ENCODE results near the gene WDR47.
"Not testable (repeated sequence)": the region's sequence is repeated elsewhere in the genome, so short reads cannot be mapped to it uniquely, and the experiment has no call there.

Gene WDR47

DNA sequence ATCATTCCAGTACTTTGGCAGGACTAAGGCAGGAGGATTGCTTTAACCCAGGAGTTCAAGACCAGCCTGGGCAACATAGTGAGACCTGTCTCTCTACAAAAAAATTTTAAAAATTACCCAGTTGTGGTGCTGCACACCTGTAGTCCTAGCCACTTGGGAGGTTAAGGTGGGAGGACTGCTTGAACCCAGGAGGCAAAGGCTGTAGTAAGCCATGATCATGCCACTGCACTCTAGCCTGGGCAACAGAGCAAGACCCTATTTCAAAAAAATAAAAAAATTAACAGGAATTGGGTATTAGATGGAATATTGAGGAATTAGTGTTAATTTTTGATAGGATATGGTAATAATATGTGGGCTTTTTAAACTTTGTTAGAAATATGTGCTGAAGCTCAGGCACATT lies 17.1 kb upstream of the WDR47 start:
- no peak for FAIRE-seq
- TF ChIP-seq SPI1 (IDR thresholded peaks at IDR 0.05; ENCODE audit: low read depth, low read length) (no peak), TAF1 (IDR thresholded peaks at IDR 0.05; ENCODE audit: low read depth, low read length) (no peak), POLR2A (IDR thresholded peaks at IDR 0.05; ENCODE audit: low read depth, low read length) (no peak), POU2F2 (IDR thresholded peaks at IDR 0.05; ENCODE audit: low read depth, low read length) (no peak), PAX5 (IDR thresholded peaks at IDR 0.05; ENCODE audit: insufficient read depth, low read length, severe bottlenecking) (no peak), POLR2AphosphoS5 (IDR thresholded peaks at IDR 0.05; ENCODE audit: low read depth, low read length) (no peak)

DNA sequence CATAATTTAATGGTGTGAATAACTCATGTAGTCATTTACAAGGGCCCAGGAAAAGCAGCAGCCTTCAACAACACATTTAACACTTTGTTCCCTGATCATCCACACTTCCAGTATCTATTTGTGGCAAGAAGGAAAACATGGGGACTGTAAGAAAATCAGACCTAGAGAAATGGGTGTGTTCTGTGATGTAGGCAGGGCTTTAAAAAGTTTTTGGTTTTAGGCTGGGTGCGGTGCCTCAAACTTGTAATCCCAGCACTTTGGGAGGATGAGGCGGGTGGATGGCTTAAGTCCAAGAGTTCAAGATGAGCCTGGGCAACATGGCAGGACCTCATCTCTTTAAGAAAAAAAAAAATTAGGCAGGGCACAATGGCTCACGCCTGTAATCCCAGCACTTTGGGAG lies 14.2 kb upstream of the WDR47 start:
- FAIRE-seq (no peak), DNase-seq (ENCODE audit: insufficient read length, low spot score) (no peak)
- TF ChIP-seq PAX5 (IDR thresholded peaks at IDR 0.05; ENCODE audit: insufficient read depth, low read length, severe bottlenecking) (no peak), SPI1 (IDR thresholded peaks at IDR 0.05; ENCODE audit: low read depth, low read length) (no peak), POU2F2 (IDR thresholded peaks at IDR 0.05; ENCODE audit: low read depth, low read length) (no peak), POLR2AphosphoS5 (IDR thresholded peaks at IDR 0.05; ENCODE audit: low read depth, low read length) (no peak), POLR2A (IDR thresholded peaks at IDR 0.05; ENCODE audit: low read depth, low read length) (no peak), TAF1 (IDR thresholded peaks at IDR 0.05; ENCODE audit: low read depth, low read length) (no peak)

More for the DNA sequence above, 17.1 kb upstream of the WDR47 start:
- DNase-seq (ENCODE audit: insufficient read length, low spot score) = no peak

DNA sequence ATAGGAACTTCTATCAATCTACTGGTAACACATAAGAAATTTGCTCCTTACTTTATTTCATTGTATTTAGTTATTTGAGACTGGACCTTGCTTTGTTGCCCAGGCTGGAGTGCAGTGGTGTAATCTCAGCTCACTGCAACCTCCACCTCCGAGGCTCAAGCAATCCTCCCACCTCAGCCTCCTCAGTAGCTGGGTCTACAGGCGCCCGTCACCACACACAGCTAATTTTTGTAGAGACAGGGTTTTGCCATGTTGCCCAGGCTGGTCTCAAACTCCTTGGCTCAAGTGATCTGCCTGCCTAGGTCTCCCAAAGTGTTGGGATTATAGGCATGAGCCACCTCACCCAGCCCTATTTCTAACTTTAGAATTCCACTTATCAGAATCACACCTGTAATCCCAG lies 10.2 kb upstream of the WDR47 start:
- DNase-seq (ENCODE audit: insufficient read length, low spot score); FAIRE-seq: not testable (repeated sequence)

DNA sequence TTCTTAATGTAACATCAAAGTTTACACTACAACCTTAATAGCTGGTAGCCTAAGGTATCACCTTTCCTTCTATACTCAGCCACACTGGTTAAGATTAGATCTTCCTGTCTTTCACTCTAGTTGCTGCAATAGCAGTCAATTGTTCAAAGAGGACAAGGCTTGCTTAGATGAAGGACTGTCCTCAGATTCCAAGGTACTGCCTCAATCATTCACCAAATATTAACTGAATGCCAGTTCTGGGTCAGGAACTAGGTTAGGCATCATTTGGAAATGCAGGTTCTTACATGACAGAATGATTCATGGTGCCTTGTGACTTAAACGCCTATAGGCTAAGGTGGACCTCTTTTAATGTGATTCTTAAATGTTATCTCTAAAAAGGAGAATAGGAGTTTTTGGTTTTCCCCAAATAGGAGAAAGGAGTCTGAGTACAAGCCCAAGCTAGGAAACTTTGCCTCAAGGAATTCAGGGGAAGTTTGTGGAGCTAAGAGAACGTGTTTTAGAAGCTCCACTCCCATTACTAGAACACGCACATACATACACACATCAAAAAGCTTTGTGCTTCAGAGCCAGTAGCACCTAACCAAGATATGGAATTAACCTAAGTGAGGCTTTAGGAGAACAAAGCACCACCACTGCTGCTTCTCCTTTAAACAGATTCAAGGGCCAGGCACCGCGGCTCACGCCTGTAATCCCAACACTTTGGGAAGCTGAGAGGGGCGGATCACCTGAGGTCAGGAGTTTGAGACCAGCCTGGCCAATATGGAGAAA lies 8.5 kb upstream of the WDR47 start:
- FAIRE-seq (no peak), DNase-seq (ENCODE audit: insufficient read length, low spot score) (no peak)
- no peak for TF ChIP-seq SPI1 (IDR thresholded peaks at IDR 0.05; ENCODE audit: low read depth, low read length)
- no peak for TF ChIP-seq POLR2AphosphoS5 (IDR thresholded peaks at IDR 0.05; ENCODE audit: low read depth, low read length)
- TF ChIP-seq PAX5 (IDR thresholded peaks at IDR 0.05; ENCODE audit: insufficient read depth, low read length, severe bottlenecking) = no peak
- TF ChIP-seq POU2F2 (IDR thresholded peaks at IDR 0.05; ENCODE audit: low read depth, low read length) = no peak
- TF ChIP-seq TAF1 (IDR thresholded peaks at IDR 0.05; ENCODE audit: low read depth, low read length) = no peak
- TF ChIP-seq POLR2A (IDR thresholded peaks at IDR 0.05; ENCODE audit: low read depth, low read length) = no peak

DNA sequence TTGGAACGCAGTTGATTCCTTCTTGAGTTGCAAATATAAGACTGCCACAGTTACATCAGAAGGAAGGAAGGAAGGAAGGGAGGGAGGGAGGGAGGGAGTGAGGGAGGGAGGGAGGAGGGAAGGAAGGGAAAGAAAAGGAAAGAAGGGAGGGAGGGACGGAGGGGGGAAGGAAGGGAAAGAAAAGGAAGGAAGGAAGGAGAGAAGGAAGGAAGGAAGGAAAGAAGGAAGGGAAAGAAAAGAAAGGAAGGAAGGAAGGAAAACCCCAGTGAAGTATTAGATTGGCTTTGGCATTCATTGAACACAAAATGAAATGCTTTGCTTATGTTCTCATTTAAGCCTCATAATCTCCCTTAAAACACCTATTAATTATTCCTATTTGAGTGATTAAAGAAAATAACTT lies 6.4 kb upstream of the WDR47 start:
- TF ChIP-seq PAX5 (IDR thresholded peaks at IDR 0.05; ENCODE audit: insufficient read depth, low read length, severe bottlenecking) (no peak), POU2F2 (IDR thresholded peaks at IDR 0.05; ENCODE audit: low read depth, low read length) (no peak), TAF1 (IDR thresholded peaks at IDR 0.05; ENCODE audit: low read depth, low read length) (no peak), POLR2AphosphoS5 (IDR thresholded peaks at IDR 0.05; ENCODE audit: low read depth, low read length) (no peak), POLR2A (IDR thresholded peaks at IDR 0.05; ENCODE audit: low read depth, low read length) (no peak), SPI1 (IDR thresholded peaks at IDR 0.05; ENCODE audit: low read depth, low read length) (no peak)
- no peak for FAIRE-seq
- no peak for DNase-seq (ENCODE audit: insufficient read length, low spot score)

DNA sequence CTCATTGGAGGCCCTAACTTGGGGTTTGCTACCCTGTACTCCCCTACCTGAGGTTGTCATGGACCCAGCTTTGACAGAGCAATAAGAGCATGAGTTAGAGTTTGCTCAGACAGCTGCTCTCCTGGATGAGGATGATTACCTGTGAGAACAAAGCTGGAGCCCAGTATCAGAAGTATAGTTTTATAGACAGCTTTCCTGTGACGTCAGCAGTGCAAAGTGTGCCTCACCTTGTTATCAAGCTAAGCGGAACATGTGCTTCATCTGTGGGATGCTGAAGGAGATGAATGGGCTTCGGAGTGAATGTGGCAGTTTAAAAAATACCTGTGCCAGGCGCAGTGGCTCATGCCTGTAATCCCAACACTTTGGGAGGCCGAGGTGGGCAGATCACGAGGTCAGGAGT lies 5.4 kb upstream of the WDR47 start:
- DNase-seq (ENCODE audit: insufficient read length, low spot score) (no peak), FAIRE-seq (no peak)
- TF ChIP-seq TAF1 (IDR thresholded peaks at IDR 0.05; ENCODE audit: low read depth, low read length) (no peak), PAX5 (IDR thresholded peaks at IDR 0.05; ENCODE audit: insufficient read depth, low read length, severe bottlenecking) (no peak), POU2F2 (IDR thresholded peaks at IDR 0.05; ENCODE audit: low read depth, low read length) (no peak), SPI1 (IDR thresholded peaks at IDR 0.05; ENCODE audit: low read depth, low read length) (no peak), POLR2A (IDR thresholded peaks at IDR 0.05; ENCODE audit: low read depth, low read length) (no peak), POLR2AphosphoS5 (IDR thresholded peaks at IDR 0.05; ENCODE audit: low read depth, low read length) (no peak)

DNA sequence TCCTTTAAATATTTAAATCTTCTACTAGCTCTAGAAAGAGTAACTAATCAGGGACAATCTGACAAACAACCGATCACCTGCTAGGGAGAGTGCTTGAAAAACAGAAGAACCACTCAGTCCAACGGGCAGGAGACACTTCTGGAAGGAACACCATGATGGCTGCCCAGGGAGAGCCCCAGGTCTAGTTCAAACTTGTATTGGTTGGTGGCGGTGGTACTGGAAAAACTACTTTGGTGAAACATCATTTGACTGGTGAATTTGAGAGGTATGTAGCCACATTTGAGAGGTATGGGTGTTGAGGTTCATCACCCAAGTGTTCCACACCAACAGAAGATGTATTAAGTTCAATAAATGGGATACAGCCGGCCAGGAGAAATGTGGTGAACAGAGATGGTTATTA lies 4.8 kb upstream of the WDR47 start:
- FAIRE-seq (no peak), DNase-seq (ENCODE audit: insufficient read length, low spot score) (no peak)
- TF ChIP-seq POU2F2 (IDR thresholded peaks at IDR 0.05; ENCODE audit: low read depth, low read length) = no peak
- no peak for TF ChIP-seq TAF1 (IDR thresholded peaks at IDR 0.05; ENCODE audit: low read depth, low read length)
- no peak for TF ChIP-seq PAX5 (IDR thresholded peaks at IDR 0.05; ENCODE audit: insufficient read depth, low read length, severe bottlenecking)
- no peak for TF ChIP-seq SPI1 (IDR thresholded peaks at IDR 0.05; ENCODE audit: low read depth, low read length)
- no peak for TF ChIP-seq POLR2A (IDR thresholded peaks at IDR 0.05; ENCODE audit: low read depth, low read length)
- TF ChIP-seq POLR2AphosphoS5 (IDR thresholded peaks at IDR 0.05; ENCODE audit: low read depth, low read length) = no peak

DNA sequence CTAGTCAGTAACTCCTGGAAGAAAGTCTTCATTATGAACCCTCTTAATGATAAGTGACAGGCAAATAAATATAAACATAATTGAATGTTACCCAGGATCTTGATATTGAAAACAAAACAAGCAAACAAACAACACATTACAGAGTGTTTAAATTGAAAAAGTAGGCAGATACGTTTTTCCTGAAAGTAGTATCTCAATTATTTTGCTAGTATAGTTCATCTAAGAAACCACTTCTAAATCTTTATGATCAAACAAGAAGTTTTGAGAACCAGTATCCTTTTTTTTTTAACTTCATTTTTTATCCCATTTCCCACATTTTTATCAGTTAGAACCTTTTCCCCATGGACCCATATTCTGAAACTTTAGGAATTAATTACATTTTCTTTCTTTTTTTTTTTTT lies 3.7 kb upstream of the WDR47 start:
- DNase-seq (ENCODE audit: insufficient read length, low spot score) (no peak), FAIRE-seq (no peak)
- no peak for TF ChIP-seq PAX5 (IDR thresholded peaks at IDR 0.05; ENCODE audit: insufficient read depth, low read length, severe bottlenecking)
- no peak for TF ChIP-seq POLR2AphosphoS5 (IDR thresholded peaks at IDR 0.05; ENCODE audit: low read depth, low read length)
- TF ChIP-seq SPI1 (IDR thresholded peaks at IDR 0.05; ENCODE audit: low read depth, low read length) = no peak
- TF ChIP-seq POLR2A (IDR thresholded peaks at IDR 0.05; ENCODE audit: low read depth, low read length) = no peak
- no peak for TF ChIP-seq TAF1 (IDR thresholded peaks at IDR 0.05; ENCODE audit: low read depth, low read length)
- no peak for TF ChIP-seq POU2F2 (IDR thresholded peaks at IDR 0.05; ENCODE audit: low read depth, low read length)

DNA sequence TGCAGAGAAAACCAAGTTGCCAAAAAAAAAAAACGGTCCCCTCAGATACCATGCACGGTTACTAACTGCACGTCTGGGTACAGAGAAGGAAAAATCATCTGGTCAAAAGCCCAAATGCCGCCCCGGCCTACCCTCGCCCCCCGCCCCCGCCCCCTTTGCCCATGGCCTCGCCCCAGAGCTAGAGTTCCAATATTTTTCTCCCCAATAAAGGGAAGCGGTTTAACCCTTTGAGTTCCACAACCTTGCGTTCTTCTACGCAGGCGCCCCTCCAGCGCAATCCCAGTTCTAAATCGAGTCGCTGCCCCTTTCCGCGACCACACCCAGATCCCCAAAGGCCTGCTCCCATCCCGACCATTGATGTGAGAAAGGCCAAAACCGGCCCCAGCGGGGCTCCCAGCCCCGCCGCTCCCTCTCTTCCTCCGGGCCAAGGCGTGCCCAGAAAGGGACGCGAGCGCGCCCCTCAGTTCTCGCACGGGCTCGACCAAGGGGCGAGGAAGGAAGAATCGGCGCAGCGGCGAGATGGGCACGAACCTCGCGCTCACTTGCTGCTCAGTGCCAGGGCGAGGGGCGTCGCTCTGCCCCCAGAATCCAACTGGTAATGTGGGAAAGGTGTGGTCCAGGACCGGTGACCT lies 797 bp downstream of the WDR47 start:
- TF ChIP-seq POLR2A (IDR thresholded peaks at IDR 0.05; ENCODE audit: low read depth, low read length) = no peak
- TF ChIP-seq PAX5 (IDR thresholded peaks at IDR 0.05; ENCODE audit: insufficient read depth, low read length, severe bottlenecking) = no peak
- no peak for TF ChIP-seq TAF1 (IDR thresholded peaks at IDR 0.05; ENCODE audit: low read depth, low read length)
- TF ChIP-seq POLR2AphosphoS5 (IDR thresholded peaks at IDR 0.05; ENCODE audit: low read depth, low read length) = no peak
- no peak for TF ChIP-seq SPI1 (IDR thresholded peaks at IDR 0.05; ENCODE audit: low read depth, low read length)
- no peak for TF ChIP-seq POU2F2 (IDR thresholded peaks at IDR 0.05; ENCODE audit: low read depth, low read length)
- FAIRE-seq (no peak), DNase-seq (ENCODE audit: insufficient read length, low spot score) (peak; percentile 27)

Measured in GM12891 (cell line).